ENCODE measurements around the gene VPS39.
A peak's percentile ranks its signal among the peaks of the same experiment; 100 is the strongest.

Gene VPS39

GRCh38 chr15:42110367-42110766 lies 97.7 kb downstream of the VPS39 start:
- no peaks in the 10 kb centered on the region for H3K36me3 ChIP-seq (replicated peaks; ENCODE audit: low read depth, low read length)
- no peak overlapping the region for H2AFZ ChIP-seq (ENCODE audit: low read depth, low read length)
- H3K79me2 ChIP-seq (ENCODE audit: low read length), result no peaks in the 10 kb centered on the region
- no peak overlapping the region for H3K4me3 ChIP-seq (ENCODE audit: low read length)
- no peak overlapping the region for H3K9ac ChIP-seq (ENCODE audit: low read length)
- TF ChIP-seq EZH2phosphoT487 (IDR thresholded peaks at IDR 0.05; ENCODE audit: low read depth), result no peak
- no peak overlapping the region for H3K4me2 ChIP-seq (ENCODE audit: low read length)
- H3K4me1 ChIP-seq (ENCODE audit: low read length), result peaks cover 28% of the 10 kb centered on the region
- H3K9me3 ChIP-seq (ENCODE audit: insufficient read depth, low read length), result no peaks in the 10 kb centered on the region
- H4K20me1 ChIP-seq (ENCODE audit: insufficient read depth, low read length), result no peaks in the 10 kb centered on the region
- no peak overlapping the region for H3K27ac ChIP-seq (ENCODE audit: low read length)
- peaks cover 19% of the 10 kb centered on the region; the same call in 1 of the 2 replicates for H3K27me3 ChIP-seq (ENCODE audit: low read depth, low read length)

GRCh38 chr15:42108806-42109205 lies 99.3 kb downstream of the VPS39 start:
- Histone ChIP-seq H3K27me3 (ENCODE audit: low read depth, low read length) (peaks cover 14% of the 10 kb centered on the region; the same call in 1 of the 2 replicates), H4K20me1 (ENCODE audit: insufficient read depth, low read length) (no peaks in the 10 kb centered on the region), H3K4me3 (ENCODE audit: low read length) (no peak overlapping the region), H2AFZ (ENCODE audit: low read depth, low read length) (no peak overlapping the region), H3K9ac (ENCODE audit: low read length) (no peak overlapping the region), H3K36me3 (replicated peaks; ENCODE audit: low read depth, low read length) (no peaks in the 10 kb centered on the region), H3K4me1 (ENCODE audit: low read length) (peaks cover 28% of the 10 kb centered on the region), H3K9me3 (ENCODE audit: insufficient read depth, low read length) (no peaks in the 10 kb centered on the region), H3K79me2 (ENCODE audit: low read length) (no peaks in the 10 kb centered on the region), H3K4me2 (ENCODE audit: low read length) (peak overlapping the region; percentile 1; the same call in 1 of the 2 replicates), H3K27ac (ENCODE audit: low read length) (no peak overlapping the region)
- TF ChIP-seq EZH2phosphoT487 (IDR thresholded peaks at IDR 0.05; ENCODE audit: low read depth) (no peak), CTCF (IDR thresholded peaks at IDR 0.05; ENCODE audit: low read depth, low read length) (no peak)
